Cerebellar cortex (tissue), 1 donor: ENCODE data around the gene FBXO31.
"Not testable (repeated sequence)": the region's sequence is repeated elsewhere in the genome, so short reads cannot be mapped to it uniquely, and the experiment has no call there.

Source experiments
- DNase-seq: peaks from one replicate; pipeline ENCODE4 v3.0.0-alpha.2; 2015; ENCODE audit warnings: low spot score

FBXO31 gene

DNA sequence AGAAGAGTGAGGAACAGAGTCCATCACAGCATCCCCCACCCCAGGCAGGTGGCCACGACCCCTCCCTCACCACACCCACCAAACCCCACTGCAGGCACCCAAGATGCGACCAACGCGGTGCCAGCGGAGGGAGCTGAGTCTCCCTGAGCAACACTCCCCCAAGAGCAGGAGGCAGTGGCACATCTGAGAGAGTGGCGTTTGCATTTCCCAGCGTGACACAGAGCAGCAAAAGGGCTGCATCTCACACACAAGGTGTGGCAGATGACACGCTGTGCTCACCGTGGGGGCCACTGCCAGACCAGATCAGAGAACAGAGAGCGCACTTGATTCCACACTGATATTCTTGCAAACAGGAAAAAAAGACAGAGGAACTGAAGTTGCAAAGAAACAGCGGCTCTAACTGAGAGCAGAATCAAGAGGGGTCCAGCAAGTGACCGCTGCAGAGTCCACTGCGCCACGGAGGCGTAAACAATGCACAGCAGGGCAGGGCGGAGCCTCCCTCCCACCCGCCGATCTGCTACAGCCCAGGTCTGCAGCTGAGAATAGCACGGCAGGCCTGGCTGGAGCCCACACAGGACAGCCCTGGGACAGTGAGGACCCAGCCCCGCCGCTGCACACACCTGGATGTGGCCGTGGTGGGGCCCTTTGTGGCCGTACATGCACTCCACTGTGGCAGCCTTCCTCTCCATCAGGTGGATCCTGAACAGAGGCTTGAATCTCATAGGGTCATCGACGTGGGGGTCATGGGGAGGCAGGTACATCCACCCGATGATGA lies 40.4 kb downstream of the FBXO31 start:
- peak; percentile 70 for DNase-seq

DNA sequence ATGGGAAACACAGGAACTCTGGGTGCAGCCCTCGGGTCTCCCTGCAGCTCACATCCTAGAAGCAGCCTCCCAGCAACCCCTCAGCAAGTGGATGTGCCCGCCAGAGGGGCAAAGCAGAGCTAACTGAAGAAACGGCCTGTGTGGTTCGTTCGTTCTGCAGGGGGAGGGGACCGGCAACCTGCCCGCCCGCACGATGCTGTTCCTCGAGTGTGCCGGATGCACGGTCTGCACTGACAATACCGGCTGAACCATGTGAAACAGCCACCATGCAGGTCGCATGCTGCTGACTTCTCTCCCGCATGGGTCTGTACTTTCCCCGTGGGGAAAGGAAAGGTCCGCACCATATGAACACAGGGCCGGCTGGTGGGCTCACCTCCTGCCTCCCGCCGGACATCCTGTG lies 41.1 kb downstream of the FBXO31 start:
- peak; percentile 49 for DNase-seq

DNA sequence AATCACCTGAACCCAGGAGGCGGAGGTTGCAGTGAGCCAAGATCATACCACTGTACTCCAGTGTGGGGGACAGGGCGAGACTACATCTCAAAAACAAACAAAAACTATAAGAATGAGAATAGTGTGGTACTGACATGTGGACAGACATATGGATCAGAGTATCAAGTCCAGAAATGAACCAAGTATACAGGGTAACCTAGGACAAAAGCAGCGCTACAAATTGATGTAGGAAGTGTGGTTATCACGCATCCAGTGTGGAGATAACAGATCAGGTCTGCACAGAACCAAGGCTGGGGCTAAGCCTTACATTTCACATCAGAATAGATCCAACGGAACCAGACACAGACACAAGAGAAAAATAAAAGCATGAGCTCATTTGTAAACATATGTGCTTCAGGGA lies 43.4 kb downstream of the FBXO31 start:
- no peak for DNase-seq

DNA sequence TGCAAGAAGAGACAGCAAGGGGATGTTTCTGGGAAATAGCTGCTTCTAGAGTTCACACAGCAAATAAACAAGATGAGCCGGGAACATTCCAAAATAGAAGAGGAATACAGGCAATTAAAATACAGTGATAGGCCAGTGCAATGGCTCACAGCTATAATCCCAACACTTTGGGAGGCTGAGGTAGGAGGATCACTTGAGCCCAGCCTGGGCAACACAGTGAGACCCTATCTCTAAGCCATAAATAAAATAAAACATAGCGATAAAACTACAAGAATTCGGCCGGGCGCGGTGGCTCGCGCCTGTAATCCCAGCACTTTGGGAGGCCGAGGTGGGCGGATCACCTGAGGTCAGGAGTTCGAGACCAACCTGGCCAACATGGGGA lies 43.9 kb downstream of the FBXO31 start:
- not testable (repeated sequence) for DNase-seq

DNA sequence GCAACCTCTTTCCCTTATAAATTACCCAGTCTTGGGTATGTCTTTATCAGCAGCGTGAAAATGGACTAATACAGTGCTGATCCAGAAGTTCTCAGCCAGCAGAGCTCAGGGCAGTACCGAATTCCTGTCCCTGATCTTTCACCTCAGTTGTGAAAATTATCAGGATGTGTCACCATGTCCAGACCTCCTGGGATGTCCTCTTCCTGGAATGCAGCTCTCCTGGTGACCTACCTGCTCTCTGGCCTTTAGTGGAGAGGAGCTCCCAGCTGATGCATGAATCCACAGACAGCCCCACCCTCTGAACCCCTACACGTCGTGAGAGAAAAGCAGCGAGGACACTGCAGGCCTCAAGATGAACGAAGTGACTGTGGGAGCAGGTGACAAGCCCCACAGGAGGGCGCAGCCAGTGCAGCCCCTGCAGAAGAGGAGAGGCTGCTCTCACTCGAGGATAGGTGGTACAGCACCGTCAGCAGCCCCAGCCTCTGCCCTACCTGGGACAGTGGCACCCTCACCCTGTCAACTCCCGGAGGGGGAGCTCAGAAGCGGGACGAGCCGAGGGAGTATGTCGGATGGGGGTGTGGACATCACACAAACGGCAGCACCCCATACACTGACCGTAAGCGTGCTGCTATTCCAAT lies 44.4 kb downstream of the FBXO31 start:
- no peak for DNase-seq

DNA sequence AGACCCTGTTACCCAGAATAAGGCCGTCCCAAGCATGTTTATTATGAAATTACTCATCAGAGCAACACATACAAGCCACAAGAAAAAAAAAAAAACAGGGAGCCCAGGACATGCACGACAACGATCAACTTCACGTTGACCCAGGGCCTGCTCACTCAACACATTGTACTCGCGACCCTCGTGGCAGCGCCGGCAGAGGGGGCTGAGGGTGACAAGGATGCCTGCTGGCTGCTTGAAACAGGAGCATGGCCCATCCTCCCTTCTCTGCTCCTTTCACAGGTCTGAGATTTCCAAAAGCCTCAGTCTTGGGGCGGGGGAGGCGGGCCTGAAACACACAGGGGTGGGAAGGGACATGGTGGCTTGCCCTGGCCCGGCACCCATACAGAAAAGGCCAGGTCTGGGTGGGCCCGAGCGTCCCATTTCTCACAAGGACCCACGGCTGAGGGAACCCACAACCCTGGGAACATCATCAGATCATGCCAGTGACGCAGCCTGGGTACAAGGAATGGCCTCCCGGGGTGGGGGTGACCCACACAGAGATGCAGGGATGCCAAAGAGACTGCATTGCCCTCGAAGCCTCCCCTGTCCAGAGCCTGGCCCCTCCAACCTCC lies 45.3 kb downstream of the FBXO31 start:
- no peak for DNase-seq

DNA sequence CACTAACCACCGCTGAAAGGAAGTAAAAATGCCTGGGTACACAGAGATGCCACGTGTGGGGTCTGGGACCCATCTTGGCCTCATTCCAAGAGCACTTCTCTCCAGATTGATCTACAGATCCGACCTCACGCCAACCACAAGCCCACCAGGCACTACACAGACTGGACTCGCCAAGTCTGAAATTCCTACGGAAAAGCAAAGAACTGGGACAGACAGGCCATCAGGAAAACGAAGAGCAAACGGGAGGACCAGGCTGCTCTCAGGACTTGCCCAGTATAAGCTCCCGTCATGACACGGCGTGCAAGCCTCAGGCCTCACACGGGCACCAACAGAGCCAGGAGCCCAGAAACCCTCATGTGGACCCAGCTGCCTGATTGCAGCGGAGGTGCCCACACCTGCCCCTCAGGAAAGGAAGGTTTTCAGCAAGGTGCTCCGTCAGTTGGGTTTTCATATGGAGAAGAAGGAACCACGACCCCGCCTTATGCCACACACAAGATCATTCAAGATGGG lies 46.3 kb downstream of the FBXO31 start:
- peak; percentile 73 for DNase-seq

DNA sequence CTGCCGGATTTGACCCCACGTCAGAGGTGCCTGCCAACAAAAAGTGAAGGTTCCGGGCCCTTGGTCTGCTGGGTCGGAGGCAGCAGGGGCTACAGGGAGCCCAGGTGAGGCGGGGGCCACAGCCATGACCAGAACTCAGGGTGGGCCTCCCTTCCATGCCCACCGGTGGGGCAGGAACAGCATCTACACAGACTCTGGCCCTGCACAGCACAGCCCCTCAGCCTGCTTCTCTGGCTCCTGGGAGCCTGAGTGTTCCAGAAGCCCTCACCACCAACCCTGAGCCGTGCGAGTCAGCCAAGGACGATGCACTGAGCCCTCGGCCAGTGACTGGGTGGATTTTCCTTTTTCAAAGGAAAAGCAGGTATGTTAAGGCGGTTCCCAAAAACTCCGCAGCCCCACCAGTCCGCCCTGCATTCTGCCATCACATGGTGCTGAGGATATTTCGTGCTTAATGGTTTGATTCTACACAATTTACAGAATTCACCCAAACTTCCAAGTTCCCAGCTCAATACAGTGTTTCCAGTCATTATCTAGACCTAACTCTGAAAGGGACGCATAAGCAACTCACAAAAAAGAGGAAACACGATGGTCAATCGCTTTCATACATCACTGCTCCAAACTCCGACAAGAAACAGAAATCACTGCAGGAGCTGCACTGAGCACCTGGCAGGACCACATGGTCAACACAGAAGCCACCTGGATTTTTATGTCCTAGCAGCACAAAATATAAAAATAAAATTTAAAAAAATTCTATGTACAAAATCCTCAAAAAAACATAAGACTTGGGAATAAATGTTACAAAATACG lies 46.9 kb downstream of the FBXO31 start:
- peak; percentile 85 for DNase-seq

DNA sequence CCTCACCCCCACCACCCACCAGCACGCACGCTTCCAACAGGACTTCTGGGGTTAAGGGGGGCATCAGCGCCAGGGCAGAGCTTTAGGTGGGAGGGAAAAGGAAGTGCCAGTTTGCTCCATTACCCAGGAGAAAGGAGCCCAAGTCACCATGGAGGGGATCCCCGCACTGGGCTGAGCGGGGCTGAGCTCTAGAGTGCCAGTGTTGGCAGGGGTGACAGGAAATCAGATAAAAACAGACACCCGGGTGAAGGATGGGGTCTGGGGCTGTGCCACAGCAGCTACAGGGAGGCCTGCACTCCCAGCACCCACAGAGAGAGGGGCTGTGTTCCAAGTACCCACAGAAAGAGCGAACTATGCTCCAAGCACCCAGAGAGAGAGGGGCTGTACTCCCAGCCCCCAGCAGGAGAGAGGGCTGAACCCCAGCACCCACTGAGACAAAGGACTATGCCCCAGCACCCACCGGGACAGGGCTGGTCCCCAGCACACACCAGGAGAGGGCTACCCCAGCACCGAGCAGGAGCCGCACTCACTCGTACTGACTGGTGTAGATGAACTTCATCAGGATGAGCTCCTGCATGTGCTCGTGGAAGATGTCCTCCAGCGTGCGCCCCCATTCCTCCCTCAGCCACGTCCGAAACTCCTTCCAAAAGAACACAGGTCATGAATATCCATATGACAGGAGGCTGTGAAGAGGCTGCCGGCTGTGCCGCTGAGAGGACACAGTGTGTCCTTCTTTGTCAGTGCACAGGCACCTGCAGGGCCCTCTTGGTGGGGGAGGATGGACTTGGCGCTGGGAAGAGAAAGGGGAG lies 47.7 kb downstream of the FBXO31 start:
- DNase-seq, result peak; percentile 82

DNA sequence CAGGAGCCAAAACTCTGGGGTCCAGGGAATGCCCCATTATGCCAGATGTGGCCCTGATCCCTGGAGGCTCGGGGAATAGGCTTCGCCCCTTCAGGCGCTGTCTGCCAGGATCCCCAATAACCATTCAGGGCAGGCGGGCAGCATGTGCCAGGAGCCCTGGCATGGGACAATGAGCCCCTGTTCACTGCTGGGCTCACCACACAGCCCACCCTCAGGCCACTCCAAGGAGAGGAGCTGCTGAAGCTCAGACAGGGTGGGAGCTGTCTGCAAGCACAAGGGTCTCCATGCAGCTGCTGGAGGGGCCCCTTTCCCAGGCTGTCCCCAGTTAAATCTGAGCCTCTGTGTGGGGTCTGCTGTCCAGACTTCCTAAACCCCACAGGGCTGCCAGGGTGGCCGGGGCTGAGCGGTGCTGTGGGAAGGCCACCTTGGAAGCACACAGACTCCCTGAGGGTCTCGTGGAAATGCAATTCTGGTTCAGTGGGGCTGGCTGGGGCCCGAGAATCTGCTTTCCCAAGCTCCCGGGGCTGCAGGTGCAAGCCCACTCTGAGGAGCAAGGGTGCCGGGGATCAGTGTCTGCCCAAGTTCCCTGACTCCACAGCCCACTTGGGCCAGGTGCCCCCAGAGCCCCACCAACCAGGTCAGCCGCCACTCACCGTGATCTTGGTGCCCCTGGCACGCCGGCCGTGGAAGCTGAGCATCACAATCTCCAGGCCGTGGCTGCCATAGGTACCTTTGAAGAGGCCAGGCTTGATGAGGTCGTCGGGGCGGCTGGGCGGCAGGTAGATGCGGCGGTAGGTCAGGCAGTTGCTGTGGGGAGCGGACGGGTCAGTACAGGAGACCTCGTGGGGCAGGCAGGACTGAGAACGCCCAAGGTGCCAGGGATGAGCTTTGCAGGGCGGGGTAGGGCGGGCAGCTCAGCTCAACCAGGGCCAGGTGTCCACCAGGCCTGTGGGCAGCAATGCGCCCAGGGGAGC lies 48.6 kb downstream of the FBXO31 start:
- DNase-seq, result no peak

DNA sequence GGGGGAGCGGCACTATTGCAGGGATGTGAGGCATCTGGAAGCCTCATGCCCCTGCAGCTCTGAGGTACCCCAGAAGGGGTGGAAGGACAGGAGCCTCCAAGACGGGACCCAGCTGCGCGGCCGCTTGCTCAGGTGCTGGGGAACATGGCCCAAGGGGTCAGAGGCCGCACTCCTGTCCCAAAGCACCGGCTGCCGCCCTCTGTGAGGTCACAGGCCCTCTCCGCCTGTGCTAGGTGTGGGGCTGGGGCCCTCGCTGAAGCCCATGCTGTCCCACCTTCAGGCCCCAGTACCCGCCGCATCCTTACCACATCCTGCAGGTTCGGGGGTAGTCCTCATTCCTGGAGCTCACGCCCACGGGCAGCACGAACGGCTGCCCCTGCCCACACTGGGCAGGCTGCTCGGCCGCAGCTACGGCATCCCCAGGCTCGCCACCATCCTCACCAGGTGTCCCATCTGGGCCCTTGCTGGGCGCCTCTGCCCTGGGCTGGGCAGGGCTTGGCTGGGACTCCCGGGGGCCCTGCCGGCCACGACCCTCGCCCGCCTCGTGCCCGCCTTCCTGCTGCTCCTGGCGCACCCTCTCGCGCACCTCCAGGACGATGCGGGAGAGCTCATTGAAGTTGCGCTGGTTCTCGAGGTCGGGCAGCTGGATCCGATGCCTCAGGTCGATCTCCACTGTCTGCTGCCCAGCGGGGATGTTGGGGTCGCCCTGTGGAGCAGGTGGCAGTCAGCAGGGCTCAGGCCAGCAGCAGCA lies 49.8 kb downstream of the FBXO31 start:
- DNase-seq, result no peak

DNA sequence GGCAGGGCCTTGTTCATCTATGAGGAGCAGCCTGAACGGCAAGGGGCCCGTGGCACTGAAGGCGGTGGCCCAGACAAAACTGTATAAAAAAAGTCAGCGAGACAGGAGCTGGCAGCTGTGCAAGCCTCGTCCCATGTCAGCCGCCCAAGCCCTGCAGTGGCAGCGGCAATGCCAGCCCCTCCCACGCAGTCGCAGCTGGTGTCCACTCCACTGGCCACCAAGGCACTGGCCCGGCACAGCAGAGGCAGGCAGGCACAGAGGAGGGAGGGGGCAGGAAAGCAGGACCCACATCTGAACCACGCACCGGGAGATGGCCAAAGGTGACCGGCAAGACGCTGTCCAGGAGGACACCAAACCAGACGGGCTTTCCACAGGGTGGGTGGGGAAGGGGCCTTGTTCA lies 50.5 kb downstream of the FBXO31 start:
- DNase-seq, result no peak

DNA sequence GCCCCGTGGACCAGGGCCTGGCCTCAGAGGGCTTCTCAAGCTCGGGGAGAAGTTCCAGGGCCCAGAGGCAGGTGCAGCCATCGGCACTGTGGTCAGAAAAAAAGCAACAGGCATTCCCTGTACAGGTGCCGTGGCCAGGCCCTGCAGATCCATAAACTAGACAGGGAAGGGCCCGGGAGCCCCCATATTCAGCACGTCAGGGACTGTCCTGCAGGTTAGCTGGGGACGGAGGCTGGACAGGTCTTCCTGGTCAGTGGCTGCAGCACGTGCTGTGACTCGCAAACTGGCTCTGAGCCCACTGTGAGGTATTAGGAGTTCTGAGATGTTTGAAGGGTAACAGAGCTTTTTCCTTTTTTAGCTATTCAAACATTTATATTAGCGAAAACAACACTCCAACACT lies 51.4 kb downstream of the FBXO31 start:
- peak; percentile 44 for DNase-seq

DNA sequence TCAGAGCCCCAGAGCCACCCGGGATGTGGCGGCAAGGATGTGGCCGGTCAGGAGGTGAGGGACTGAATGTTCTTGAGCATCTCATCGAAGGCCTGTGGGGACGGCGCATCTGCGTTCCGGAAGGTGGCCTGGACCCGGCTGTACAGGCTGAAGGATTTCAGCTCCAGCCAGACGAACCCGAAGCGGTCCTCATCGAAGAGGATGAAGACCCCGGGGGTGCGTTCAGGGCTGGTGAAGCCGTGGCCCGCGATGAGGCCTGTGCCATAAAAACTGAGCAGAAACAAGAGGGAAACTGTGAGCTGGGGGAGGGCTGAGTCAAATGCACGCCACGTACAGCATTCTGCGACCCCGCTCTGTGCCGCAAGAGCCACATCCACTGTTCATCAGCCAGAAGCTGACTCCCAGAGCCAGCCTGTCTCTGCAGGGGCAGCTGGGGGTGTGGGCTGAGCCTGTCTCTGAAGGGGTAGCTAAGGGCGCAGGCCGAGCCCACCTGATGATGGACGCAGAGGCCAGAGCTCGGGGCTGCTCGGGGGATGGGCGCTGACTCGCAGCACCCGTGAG lies 52.3 kb downstream of the FBXO31 start:
- peak; percentile 2 for DNase-seq

DNA sequence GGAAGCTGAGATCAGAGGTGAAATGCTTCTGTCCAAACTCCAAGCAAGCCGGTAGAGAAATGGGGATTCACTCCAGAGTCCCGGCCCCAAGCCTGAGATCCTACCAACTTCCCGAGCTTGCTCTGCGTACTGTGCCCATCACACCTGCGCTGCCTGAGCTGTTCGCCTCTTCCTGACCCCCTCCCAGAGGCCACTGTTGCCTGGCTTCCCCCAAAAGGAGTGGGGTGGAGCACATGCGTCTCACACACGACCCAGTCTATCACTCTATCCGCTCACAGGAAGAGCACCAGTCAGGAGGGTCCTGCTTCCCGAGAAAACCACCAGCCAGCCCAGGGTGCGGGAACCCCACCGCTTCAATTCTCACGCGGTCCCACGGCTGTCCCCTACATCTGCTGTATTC lies 52.9 kb downstream of the FBXO31 start:
- no peak for DNase-seq

DNA sequence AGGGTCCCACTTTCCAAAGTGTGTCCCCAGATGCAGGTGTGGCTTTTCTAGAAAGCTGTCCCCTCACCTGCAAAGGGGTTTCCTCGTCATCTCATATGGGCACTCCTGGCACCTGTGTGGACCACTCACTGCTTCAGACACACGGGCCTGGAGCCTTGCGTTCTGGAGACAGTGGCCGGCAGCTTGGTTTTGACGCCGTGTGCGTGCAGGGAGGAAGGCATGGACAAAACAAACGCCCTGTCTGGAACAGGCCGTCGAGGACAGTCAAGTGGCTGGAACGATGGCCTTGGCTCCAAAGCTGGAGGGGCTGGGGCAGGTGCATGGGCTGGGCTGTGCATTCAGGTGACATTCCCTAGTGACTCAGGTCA lies 53.3 kb downstream of the FBXO31 start:
- DNase-seq, result no peak

DNA sequence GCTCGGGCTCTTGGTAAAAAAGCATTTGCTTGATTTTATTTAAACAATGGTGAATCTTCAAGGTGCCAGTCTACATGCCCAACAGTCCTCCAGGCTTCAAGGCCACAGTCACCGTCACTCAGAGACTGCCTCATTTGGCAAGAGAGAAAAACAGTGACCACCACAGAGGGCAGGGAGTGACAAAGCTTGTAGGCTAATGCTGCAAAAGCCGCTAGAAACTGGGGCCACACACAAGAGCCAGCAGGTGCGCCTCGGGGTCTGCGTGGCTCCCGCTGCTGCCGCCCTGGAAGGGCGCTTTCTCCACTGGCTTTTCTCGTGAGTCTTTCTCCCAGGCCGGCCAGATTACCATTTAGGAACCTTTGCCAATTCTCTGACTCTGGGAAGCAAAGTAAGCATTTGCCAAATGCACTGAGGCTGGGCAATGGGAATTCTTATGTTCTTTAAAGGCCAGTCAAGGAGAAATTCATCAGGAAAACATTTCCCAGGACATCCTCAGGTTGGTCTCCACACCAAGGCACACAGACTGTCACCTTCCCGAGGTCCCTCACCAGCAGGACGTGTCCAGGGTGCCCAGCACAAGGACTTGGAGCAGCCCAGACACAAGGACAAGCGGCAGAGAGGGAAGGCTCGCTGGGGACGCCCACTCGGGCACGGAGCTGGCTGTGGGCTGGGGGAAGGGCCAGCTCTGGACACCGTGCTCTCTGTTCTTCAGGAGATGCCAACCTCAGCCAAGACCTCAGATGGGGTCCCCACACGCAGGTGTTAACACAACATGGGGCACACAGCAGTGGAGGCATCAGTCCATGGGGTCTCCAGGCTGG lies 53.9 kb downstream of the FBXO31 start:
- peak; percentile 56 for DNase-seq

DNA sequence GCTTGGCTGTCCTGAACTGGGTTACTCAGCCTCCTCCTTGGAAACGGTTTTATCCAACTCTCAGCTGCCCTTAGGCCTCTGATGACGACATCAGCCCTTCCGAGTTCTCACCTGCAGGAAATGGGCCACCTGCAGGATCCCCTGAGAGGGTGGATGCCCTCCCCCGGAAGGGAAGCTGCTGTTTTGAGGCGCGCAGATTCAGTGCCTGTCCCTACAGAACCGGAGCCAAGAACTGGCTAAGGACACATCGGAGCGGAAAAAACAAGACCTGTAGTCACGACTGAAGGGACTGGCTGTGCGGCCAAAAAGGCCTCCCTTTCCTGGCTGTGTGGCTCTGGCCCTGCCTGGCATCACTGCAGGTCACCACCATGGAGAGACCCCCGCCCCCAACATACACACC lies 54.7 kb downstream of the FBXO31 start:
- peak; percentile 86 for DNase-seq
